Loucy (cell line): ENCODE results near the gene MDGA2.

Experiments used
- EZH2phosphoT487 ChIP-seq: fragments of 200-600 bp; IDR thresholded peaks from 2 replicates; pipeline ENCODE4 v1.6.1; 2018; ENCODE audit warnings: antibody characterized with exemption, mild to moderate bottlenecking, moderate library complexity, borderline replicate concordance
- TF ChIP-seq, protein P1 (sequence below): fragments of 200-600 bp; sonication (generic); conservative IDR thresholded peaks from 2 replicates; pipeline ENCODE4 v1.5.1; 2014; ENCODE audit warnings: mild to moderate bottlenecking, antibody characterized with exemption, low read length

DNA sequence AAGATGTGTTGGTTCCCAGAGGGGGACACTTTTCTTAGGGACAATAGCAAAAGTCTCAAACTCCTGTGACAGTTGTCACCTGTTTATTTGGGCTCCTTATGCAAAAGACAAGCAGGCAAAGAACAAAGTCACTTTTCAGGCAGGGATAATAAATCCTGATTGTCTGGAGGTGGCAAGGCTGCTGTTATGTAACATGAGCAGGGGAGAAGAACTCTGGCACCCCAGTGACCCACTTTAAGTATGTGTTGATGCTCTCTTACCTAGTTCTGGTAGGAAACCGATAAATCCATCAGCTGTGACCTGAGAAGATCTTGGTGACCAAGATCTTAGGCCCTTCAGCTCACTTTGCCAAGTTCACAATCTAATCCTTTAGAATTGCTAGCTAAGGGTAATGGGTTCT, 17.4 kb downstream of the MDGA2 start:
- TF ChIP-seq, protein P1, sequence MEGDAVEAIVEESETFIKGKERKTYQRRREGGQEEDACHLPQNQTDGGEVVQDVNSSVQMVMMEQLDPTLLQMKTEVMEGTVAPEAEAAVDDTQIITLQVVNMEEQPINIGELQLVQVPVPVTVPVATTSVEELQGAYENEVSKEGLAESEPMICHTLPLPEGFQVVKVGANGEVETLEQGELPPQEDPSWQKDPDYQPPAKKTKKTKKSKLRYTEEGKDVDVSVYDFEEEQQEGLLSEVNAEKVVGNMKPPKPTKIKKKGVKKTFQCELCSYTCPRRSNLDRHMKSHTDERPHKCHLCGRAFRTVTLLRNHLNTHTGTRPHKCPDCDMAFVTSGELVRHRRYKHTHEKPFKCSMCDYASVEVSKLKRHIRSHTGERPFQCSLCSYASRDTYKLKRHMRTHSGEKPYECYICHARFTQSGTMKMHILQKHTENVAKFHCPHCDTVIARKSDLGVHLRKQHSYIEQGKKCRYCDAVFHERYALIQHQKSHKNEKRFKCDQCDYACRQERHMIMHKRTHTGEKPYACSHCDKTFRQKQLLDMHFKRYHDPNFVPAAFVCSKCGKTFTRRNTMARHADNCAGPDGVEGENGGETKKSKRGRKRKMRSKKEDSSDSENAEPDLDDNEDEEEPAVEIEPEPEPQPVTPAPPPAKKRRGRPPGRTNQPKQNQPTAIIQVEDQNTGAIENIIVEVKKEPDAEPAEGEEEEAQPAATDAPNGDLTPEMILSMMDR, result no peak
- no peak for TF ChIP-seq EZH2phosphoT487
